OCI-LY1 (cell line): ENCODE data around the gene TP53I3.

Experiments
- H2AFZ ChIP-seq: fragments of 200-600 bp; sonication (generic), shearing (Covaris generic); 2 replicates; pipeline ENCODE4 v1.6.0; 2014; ENCODE audit warnings: antibody characterized with exemption, mild to moderate bottlenecking, low read length
- H3F3A ChIP-seq: fragments of 200-600 bp; sonication (generic), shearing (Covaris generic); 2 replicates; pipeline ENCODE4 v1.6.0; 2014; ENCODE audit warnings: mild to moderate bottlenecking, antibody characterized with exemption, low read length, moderate library complexity; ENCODE audit not compliant: insufficient read depth
- H3K27ac ChIP-seq: fragments of 200-600 bp; sonication (generic); 2 replicates; pipeline ENCODE4 v1.5.1; 2014; ENCODE audit warnings: low read length, mixed run types, mild to moderate bottlenecking, low read depth; ENCODE audit not compliant: poor library complexity, severe bottlenecking
- H3K27me3 ChIP-seq: fragments of 200-600 bp; sonication (generic); 2 replicates; pipeline ENCODE4 v1.6.0; 2014; ENCODE audit warnings: antibody characterized with exemption, mild to moderate bottlenecking, low read length, moderate library complexity; ENCODE audit not compliant: insufficient read depth
- H3K36me3 ChIP-seq: fragments of 200-600 bp; sonication (generic); 2 replicates; pipeline ENCODE4 v1.6.1; 2014; ENCODE audit warnings: mild to moderate bottlenecking, antibody characterized with exemption, low read length, moderate library complexity, mixed read lengths; ENCODE audit not compliant: insufficient read depth
- H3K4me1 ChIP-seq: fragments of 200-600 bp; sonication (generic); 2 replicates; pipeline ENCODE4 v1.5.1; 2014; ENCODE audit warnings: mild to moderate bottlenecking, low read length, moderate library complexity; ENCODE audit not compliant: insufficient read depth, severe bottlenecking
- H3K4me2 ChIP-seq: fragments of 200-600 bp; sonication (generic), shearing (Covaris generic); 2 replicates; pipeline ENCODE4 v1.6.1; 2014; ENCODE audit warnings: low read length
- H3K4me3 ChIP-seq: fragments of 200-600 bp; sonication (generic); 2 replicates; pipeline ENCODE4 v1.5.1; 2014; ENCODE audit warnings: low read length, low read depth, mild to moderate bottlenecking, mixed read lengths; ENCODE audit not compliant: poor library complexity, severe bottlenecking
- H3K79me2 ChIP-seq: fragments of 200-600 bp; shearing (Covaris generic); 2 replicates; pipeline ENCODE4 v1.6.1; 2016; ENCODE audit warnings: mixed run types, low read length, mixed read lengths; ENCODE audit not compliant: insufficient read depth
- H3K9ac ChIP-seq: fragments of 200-600 bp; sonication (generic), shearing (Covaris generic); 2 replicates; pipeline ENCODE4 v1.6.1; 2014; ENCODE audit warnings: mild to moderate bottlenecking, low read length, mixed read lengths
- H3K9me2 ChIP-seq: fragments of 200-600 bp; sonication (generic), shearing (Covaris generic); 2 replicates; pipeline ENCODE4 v1.6.1; 2014; ENCODE audit warnings: low read depth, mild to moderate bottlenecking, low read length, mixed read lengths
- H3K9me3 ChIP-seq: fragments of 200-600 bp; shearing (Covaris generic); 2 replicates; pipeline ENCODE4 v1.6.1; 2014; ENCODE audit warnings: low read length, mixed read lengths
- H4K20me1 ChIP-seq: fragments of 200-600 bp; sonication (generic), shearing (Covaris generic); 2 replicates; pipeline ENCODE4 v1.6.0; 2016; ENCODE audit warnings: mild to moderate bottlenecking, low read length; ENCODE audit not compliant: insufficient read depth
- EZH2 ChIP-seq: fragments of 200-600 bp; sonication (generic), shearing (Covaris generic); IDR thresholded peaks from 2 replicates; pipeline ENCODE4 v1.8.0; 2017; ENCODE audit warnings: borderline replicate concordance, mixed run types, mild to moderate bottlenecking, antibody characterized with exemption, low read length, moderate library complexity, mixed read lengths
- TF ChIP-seq, protein P1 (sequence below): fragments of 200-600 bp; sonication (generic), shearing (Covaris generic); IDR thresholded peaks from 2 replicates; pipeline ENCODE4 v1.5.1; 2017; ENCODE audit warnings: mild to moderate bottlenecking, antibody characterized with exemption, low read length, moderate library complexity, mixed read lengths

TP53I3 gene

DNA sequence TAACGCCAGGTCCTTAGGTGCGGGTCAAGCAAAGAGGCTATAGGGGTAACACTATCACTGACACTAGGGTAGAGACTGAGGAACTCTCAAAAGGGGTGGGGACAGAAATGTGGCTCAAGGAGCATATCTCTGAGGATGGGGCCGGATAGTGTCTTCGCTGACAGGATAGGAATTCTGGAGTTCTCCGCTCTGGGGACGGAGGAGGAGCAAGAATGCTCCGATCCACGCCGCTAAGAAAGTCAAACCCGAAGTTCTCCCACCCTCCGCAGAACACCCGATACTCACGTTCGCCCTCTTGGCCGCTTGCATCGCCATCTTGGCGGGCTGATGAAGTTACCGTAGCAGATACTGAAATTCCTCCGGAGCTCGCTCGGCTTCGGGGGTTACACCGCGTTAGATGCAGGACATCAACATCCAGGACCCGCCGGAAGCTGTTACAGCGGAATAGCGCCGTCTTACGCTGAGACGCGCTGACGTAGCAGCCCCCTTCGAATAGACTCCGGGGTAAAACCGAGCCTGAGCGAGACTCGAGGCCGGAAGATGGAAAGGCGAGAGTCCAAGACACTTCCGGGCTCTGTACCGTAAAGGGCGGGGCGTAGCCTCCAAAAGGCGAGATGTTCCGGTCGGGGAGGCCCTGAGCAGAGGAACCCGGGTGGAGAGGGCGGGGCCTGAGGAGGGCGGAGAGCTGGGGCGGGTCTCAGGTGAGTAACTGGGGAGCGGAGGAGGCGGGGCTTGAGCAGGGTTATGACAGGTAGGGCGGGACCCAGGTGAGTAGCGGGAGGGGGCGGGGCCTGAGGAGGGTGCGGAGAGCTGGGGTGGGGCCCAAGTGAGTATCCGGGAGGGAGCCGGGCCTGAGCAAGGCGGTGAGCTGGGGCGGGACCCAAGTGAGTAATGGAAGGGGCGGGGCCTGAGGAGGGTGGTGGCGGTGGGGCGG lies 8.5 kb downstream of the TP53I3 start, which contains the start of gene SF3B6:
TSS of gene SF3B6 (minus strand) at position 412 of the 934 bp plus-strand sequence. CDS start at position 315, 97 bp downstream.
- Histone ChIP-seq H2AFZ (no peak within 1 kb of the TSS), H3K4me3 (peak within 1 kb of the TSS; percentile 78), H3K4me2 (peak within 1 kb of the TSS; percentile 82), H4K20me1 (no peaks in the 10 kb centered on the region), H3K36me3 (peaks cover 18% of the 10 kb centered on the region; the same call in 1 of the 2 replicates), H3K27me3 (no peaks in the 10 kb centered on the region), H3K9ac (peak within 1 kb of the TSS; percentile 77), H3K27ac (peak within 1 kb of the TSS; percentile 39), H3K9me2 (no peaks in the 10 kb centered on the region), H3F3A (no peaks in the 10 kb centered on the region), H3K9me3 (no peaks in the 10 kb centered on the region), H3K79me2 (peaks cover 10% of the 10 kb centered on the region), H3K4me1 (peaks cover 21% of the 10 kb centered on the region)
- TF ChIP-seq, protein P1, sequence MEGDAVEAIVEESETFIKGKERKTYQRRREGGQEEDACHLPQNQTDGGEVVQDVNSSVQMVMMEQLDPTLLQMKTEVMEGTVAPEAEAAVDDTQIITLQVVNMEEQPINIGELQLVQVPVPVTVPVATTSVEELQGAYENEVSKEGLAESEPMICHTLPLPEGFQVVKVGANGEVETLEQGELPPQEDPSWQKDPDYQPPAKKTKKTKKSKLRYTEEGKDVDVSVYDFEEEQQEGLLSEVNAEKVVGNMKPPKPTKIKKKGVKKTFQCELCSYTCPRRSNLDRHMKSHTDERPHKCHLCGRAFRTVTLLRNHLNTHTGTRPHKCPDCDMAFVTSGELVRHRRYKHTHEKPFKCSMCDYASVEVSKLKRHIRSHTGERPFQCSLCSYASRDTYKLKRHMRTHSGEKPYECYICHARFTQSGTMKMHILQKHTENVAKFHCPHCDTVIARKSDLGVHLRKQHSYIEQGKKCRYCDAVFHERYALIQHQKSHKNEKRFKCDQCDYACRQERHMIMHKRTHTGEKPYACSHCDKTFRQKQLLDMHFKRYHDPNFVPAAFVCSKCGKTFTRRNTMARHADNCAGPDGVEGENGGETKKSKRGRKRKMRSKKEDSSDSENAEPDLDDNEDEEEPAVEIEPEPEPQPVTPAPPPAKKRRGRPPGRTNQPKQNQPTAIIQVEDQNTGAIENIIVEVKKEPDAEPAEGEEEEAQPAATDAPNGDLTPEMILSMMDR, result no peak
- no peak for TF ChIP-seq EZH2

DNA sequence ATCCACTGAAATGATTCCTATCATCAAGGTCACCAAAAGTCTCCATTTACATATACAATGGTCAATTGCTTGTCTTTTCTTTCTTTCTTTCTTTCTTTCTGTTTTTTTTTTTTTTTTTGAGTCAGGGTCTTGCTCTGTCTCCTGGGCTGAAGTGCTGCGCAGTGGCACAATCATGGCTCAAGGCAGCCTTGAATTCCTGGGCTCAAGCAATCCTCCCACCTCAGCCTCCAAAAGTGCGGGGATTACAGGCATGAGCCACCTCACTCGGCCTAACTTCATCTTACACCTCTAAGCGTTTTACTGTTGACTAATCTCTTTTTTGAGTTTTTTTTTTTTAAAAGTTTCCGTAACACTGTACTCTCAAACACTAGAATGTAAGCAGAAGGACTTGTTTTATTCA lies 9.4 kb downstream of the TP53I3 start:
- H2AFZ ChIP-seq, result no peak overlapping the region
- peak overlapping the region; percentile 77 for H3K9ac ChIP-seq
- H3K27ac ChIP-seq, result no peak overlapping the region
- H3K9me2 ChIP-seq, result no peaks in the 10 kb centered on the region
- no peak for TF ChIP-seq EZH2
- TF ChIP-seq, protein P1, result no peak
- H3K79me2 ChIP-seq, result peaks cover 10% of the 10 kb centered on the region
- H3K4me2 ChIP-seq, result peak overlapping the region; percentile 82
- H3K4me3 ChIP-seq, result peak overlapping the region; percentile 78
- H3F3A ChIP-seq, result no peaks in the 10 kb centered on the region
- H3K27me3 ChIP-seq, result no peaks in the 10 kb centered on the region
- peaks cover 23% of the 10 kb centered on the region; the same call in 1 of the 2 replicates for H3K36me3 ChIP-seq
- H4K20me1 ChIP-seq, result no peaks in the 10 kb centered on the region
- H3K4me1 ChIP-seq, result peaks cover 21% of the 10 kb centered on the region
- no peaks in the 10 kb centered on the region for H3K9me3 ChIP-seq

DNA sequence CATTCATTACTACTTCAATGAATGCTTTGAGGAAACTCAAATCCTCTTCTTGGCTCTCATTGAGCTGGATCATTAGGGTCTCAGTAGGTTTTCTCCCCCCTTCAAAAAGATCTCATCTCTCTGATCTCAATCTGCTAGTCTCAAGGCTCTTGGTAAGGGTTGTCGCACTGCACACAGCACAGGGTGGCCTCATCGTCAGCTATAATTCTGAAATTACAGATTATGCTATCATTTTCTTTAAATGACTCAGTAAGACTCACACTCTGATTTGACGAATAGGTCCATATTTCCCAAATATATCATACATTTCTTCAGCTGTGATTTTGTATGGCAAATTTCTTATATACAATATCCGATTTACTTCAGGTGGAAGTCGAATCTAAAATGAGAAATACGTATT lies 10.8 kb downstream of the TP53I3 start:
- Histone ChIP-seq H3K4me1 (peaks cover 21% of the 10 kb centered on the region), H3K4me2 (no peak overlapping the region), H4K20me1 (no peaks in the 10 kb centered on the region), H3K79me2 (peaks cover 10% of the 10 kb centered on the region), H3F3A (no peaks in the 10 kb centered on the region), H3K9me2 (no peaks in the 10 kb centered on the region), H3K9ac (no peak overlapping the region), H3K36me3 (peaks cover 35% of the 10 kb centered on the region; the same call in 1 of the 2 replicates), H2AFZ (no peak overlapping the region), H3K4me3 (no peak overlapping the region), H3K27ac (no peak overlapping the region), H3K9me3 (no peaks in the 10 kb centered on the region), H3K27me3 (no peaks in the 10 kb centered on the region)
- no peak for TF ChIP-seq EZH2
- TF ChIP-seq, protein P1, result no peak
